ENCODE measurements around the gene KAT2B. TPM values are rescaled to one million over a fixed set of nuclear protein-coding genes. Genes with fewer than 3 reads are reported as not detected.
A peak's percentile ranks its signal among the peaks of the same experiment; 100 is the strongest.

The KAT2B gene
- total and polyA plus RNA-seq, 2 of the 8 experiments (the other 6 are each of a cell fraction or from before 2014, with no cell fraction given) = 0.24 to 0.91 TPM

GRCh38 chr3:20111836-20112235 is 71.6 kb downstream of the KAT2B start:
- Histone ChIP-seq H2BK12ac (ENCODE audit: low read depth, low read length) (no peak overlapping the region), H3K4ac (replicated peaks; ENCODE audit: insufficient read length, low read depth, low read length) (no peak overlapping the region), H3K79me1 (ENCODE audit: low read depth, low read length) (no peaks in the 10 kb centered on the region), H4K20me1 (replicated peaks in 1 of 2; ENCODE audit: control insufficient read depth in 1 of 2, insufficient read depth in 2 of 2, low read length in 2 of 2) (no peaks in the 10 kb centered on the region), H3K4me2 (ENCODE audit: insufficient read depth in 1 of 2, low read depth in 2 of 2, low read length in 2 of 2) (no peak overlapping the region; a peak in 1 of 4 replicates), H3K18ac (ENCODE audit: extremely low read depth, low read length) (no peak overlapping the region), H3K79me2 (ENCODE audit: control insufficient read depth in 1 of 2, insufficient read depth in 2 of 2, low read length in 2 of 2) (no peaks in the 10 kb centered on the region), H3K4me1 (replicated peaks in 1 of 4; ENCODE audit: control insufficient read depth in 3 of 4, insufficient read depth in 4 of 4, low read length in 3 of 4) (peaks cover 0 to 7% (median 0%) of the 10 kb centered on the region in 4 experiments; a peak in 1 of 7 replicates), H2AK5ac (ENCODE audit: low read depth, low read length) (no peak overlapping the region), H3K9me3 (ENCODE audit: insufficient read depth in 2 of 2, low read depth in 1 of 2, low read length in 1 of 2) (no peaks in the 10 kb centered on the region), H2BK20ac (ENCODE audit: low read length) (no peak overlapping the region), H3K36me3 (ENCODE audit: control insufficient read depth in 2 of 4, insufficient read depth in 4 of 4, low read length in 3 of 4) (no peaks in the 10 kb centered on the region; a peak in 1 of 8 replicates), H2AFZ (ENCODE audit: low read length) (peak overlapping the region; percentile 49; the same call in 1 of the 2 replicates), H4K8ac (ENCODE audit: extremely low read depth, insufficient read depth, low read length) (no peak overlapping the region), H3K56ac (replicated peaks; ENCODE audit: insufficient read length, low read depth, low read length) (no peak overlapping the region), H2BK5ac (ENCODE audit: low read depth, low read length) (no peak overlapping the region), H3K23ac (ENCODE audit: insufficient read length) (no peak overlapping the region), H3K14ac (ENCODE audit: insufficient read length) (no peak overlapping the region), H3K27ac (ENCODE audit: low read depth, low read length) (no peak overlapping the region), H4K91ac (replicated peaks; ENCODE audit: insufficient read length, low read length) (no peak overlapping the region), H2BK15ac (ENCODE audit: low read length) (no peak overlapping the region), H2BK120ac (replicated peaks; ENCODE audit: low read depth, low read length) (no peak overlapping the region), H3K4me3 (ENCODE audit: extremely low read depth in 1 of 4, insufficient read depth in 2 of 4, low read depth in 3 of 4, low read length in 4 of 4) (no peak overlapping the region), H3K27me3 (replicated peaks in 1 of 4; ENCODE audit: control insufficient read depth in 3 of 4, extremely low read depth in 1 of 4, insufficient read depth in 3 of 4, low read length in 3 of 4) (no peaks in the 10 kb centered on the region), H4K5ac (ENCODE audit: insufficient read length, low read depth, low read length) (no peak overlapping the region), H3K23me2 (ENCODE audit: low read depth, low read length) (no peaks in the 10 kb centered on the region), H3K9ac (replicated peaks in 1 of 4; ENCODE audit: extremely low read depth in 1 of 4, low read depth in 3 of 4, low read length in 3 of 4) (no peak overlapping the region)
- FAIRE-seq = no peak
- WGBS, 2 experiments (ENCODE audit: extremely low coverage in 1 of 2, insufficient coverage in 1 of 2, insufficient read length in 1 of 2, insufficient replicate concordance in 2 of 2, low coverage in 1 of 2, low lambda C conversion rate in 2 of 2, missing lambda C conversion rate in 1 of 2) = 62% methylated on average over 6 of the region's 6 CpGs; no CpG with 5 or more reads in 1 of the 2 experiments
- no peak for TF ChIP-seq TCF12 (IDR thresholded peaks at IDR 0.05; ENCODE audit: low read depth, low read length)
- no peak for TF ChIP-seq CREB1 (IDR thresholded peaks at IDR 0.05)
- TF ChIP-seq KDM5A (IDR thresholded peaks at IDR 0.05; ENCODE audit: low read length) = no peak
- TF ChIP-seq BCL11A (IDR thresholded peaks at IDR 0.05; ENCODE audit: low read depth in 2 of 2, low read length in 2 of 2) = no peak
- POLR2A ChIA-PET (ENCODE audit: partially characterized antibody) = interaction anchor here (1.2 kb wide), 1 partner anchor 163 kb away, joined by 3 read pairs; no protein-coding TSS in a partner anchor
- no peak for DNase-seq (ENCODE audit: low read depth in 1 of 2, low spot score in 2 of 2)
- CTCF ChIA-PET (ENCODE audit: partially characterized antibody) = interaction anchor here (0.7 to 1.1 kb wide), 4 partner anchors 10 to 226 kb away, joined by 3 read pairs; no protein-coding TSS in a partner anchor
